ENCODE measurements around the gene SIAH1.

- no peak for TF ChIP-seq CTCF (IDR thresholded peaks at IDR 0.05)
- TF ChIP-seq POLR2A (IDR thresholded peaks at IDR 0.05), result no peak
Observed at GRCh38 chr16:48365025-48365600, 20.1 kb downstream of the SIAH1 start.

Data from adrenal gland (tissue), 5 donors.